Head of caudate nucleus (tissue), 42 donors: ENCODE results near the gene TTLL6.

Experiments used
- DNase-seq, 42 donors: peaks; one replicate each; pipeline versions ENCODE4 v3.0.0 to v3.0.0-alpha.2; 2020 to 2021; ENCODE audit warnings: mixed read lengths in 7 of 42
- intact Hi-C: fragments of 100-400 bp; cut with DNase I; formaldehyde crosslinking; loops from one replicate; pipeline ENCODE4 v1.15.0; 2022

The TTLL6 gene

DNA sequence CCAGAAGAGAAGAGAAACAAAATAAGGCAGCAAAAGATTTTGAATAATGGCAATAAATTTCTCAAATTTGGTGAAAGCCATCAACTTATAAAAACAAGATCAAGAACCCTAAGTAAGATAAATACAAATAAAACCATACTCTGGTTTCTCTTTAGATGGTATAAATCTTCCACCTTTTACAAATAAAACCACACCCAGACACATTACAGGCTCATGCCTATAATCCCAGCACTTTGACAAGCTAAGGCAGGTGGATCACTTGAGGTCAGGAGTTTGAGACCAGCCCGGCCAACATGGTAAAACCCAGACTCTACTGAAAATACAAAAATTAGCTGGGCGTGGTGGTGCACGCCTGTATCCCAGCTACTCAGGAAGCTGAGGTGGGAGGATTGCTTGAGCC lies 43.8 kb downstream of the TTLL6 start:
- intact Hi-C loops: no loop called here
- DNase-seq: no peak

DNA sequence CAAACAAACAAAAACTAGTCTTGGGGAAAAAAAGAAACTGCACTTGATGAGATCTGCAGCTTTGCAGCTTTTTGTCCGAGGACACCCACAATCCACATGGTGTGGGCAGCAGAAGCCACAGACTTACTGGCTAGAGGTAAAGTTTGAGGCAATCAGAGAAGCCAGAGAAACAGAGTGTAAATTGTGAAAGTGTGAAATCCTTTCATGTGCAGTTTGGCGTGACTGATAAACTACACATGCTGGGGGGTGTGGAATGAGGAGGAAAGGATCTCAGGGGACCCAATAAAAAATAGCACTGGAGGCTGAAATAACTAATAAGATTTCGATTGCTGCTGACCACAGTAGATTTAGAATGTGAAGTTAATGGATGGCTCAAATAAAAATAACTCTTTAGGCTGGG lies 46.1 kb downstream of the TTLL6 start:
- intact Hi-C loops: no loop called here
- no peak for DNase-seq

DNA sequence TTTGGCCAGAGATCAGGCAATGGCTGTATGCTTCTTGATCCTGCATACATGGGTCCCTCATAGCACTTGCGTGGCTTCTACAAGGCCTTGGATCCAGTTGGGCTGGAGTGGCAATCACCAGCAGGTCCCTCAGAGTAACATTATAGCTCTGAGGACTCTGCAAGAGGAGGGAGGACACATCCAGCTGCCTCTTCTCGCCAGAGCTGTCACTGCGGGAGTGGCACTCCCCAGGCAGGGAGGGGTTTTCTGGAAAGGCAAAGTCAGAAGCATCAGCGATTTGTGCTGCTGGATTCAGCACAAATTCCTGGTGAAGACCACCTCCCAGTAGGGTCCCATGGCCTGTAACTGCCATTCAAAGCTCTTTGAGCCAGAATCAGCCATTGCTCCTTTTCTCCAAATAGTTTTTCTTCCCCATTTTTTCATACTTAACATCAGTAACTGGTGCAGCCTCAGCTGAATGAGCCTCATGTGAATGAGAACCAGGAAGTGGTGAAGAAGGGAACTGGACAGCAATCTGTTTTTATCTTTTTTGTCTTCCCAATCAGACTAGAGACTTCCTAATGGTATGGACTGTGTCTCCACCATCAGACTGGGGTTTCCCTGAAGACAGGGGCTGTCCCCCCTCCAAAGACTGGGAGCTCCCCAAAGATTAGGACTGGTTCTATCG lies 47.9 kb downstream of the TTLL6 start:
- DNase-seq: no peak
- intact Hi-C loops: no loop called here

DNA sequence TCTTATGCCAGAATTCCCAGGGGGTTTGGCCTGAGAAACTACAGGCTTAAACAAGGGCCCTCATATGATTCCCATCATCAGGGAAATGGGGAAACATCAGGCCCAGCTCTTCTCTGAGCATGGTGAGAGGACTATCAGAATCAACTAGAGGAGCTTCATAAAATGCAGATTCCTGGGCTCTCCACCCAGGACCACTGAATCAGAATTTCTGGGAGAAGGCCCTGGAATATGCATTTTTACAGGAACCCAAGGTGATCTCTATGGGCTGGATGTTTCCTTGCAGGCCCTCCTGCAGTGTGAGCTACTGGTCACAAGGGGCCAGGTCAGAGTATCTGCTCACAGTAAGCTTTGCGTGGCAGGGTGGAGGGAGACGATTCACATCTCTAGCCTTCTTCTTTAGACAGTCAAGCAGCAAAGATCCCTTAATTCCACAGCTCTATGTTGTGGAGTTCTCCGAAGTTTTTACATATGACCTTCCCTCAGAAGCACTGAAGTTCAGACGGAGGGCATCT lies 49.7 kb downstream of the TTLL6 start:
- intact Hi-C loops: no loop called here
- DNase-seq: no peak

DNA sequence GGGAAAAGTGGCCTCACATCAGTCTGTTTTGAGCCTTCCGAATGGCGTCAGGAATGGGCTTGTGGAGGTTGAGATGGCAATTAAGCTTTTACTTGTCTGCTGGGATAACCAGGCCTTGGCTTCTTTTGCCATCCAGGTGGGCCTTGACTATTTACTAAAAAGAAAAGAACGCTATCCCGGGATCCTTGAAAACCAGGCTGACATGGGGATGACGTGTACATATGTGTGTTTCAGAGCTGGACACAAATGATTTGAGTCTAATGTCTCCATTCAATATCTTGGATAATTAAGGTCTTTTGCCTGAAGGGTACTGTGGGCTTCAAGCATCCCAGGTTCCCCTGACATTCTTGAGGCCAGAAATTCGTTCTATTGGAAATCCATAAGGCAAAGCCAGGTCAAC lies 55.9 kb downstream of the TTLL6 start:
- no peak for DNase-seq
- intact Hi-C loops: no loop called here

DNA sequence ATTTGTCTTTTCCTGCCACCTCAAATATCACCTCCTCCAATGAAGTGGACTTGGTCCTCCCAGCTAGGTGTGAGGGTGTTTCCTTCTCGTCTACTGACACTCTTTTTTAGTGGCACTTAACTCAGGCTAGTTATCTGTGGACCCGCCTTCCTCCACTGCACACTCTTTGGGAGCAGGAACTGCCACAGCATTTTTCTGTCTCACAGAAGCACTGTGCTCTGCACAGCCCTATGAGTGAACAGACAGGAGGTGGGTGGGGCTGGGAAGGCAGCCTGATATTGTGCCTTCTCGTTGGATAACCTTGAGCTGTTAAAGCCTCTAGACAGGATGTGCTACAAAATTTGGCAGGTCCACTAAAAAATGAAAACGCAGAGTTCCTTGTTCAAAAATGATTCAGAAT lies 56.6 kb downstream of the TTLL6 start:
- DNase-seq: no peak
- intact Hi-C loops: no loop called here

DNA sequence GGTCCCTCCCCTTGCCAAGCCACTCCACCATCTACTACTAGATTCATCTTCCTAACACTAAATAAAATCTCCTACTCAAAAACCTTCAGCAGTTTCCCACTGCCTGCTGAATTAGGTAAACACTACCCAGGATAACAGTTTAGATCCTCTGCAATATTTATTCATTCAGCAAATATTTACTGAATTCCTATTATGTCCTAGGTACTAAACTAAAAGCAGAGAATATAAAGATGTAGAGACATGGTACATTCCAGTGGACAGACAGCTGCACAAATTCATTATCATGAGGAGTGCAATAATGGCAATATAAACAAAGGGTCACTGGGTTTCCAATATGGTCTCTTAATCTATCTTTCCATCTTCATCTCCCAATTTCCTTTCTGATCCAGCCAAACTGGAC lies 57.7 kb downstream of the TTLL6 start:
- intact Hi-C loops: no loop called here
- DNase-seq: no peak

DNA sequence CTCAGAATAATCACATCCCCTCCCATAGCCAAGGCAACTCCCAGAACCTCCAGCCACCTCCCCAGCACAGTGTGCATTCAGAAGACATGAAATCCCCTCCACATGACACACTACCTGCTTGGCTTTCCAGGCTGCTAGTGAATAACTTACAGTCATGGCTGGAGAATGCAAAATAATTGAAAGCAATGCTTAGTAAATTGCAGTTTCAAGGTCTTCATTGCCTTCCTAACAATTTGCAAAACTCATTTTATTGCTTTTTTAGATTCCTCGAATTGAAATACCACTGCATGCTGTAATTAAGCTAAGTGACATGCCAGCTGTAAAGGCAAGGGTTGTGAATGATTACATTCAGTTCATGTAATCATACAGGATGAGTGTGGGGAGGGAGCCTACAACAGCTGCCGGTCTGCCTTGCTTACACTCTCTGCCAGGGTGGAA lies 59.5 kb downstream of the TTLL6 start:
- intact Hi-C loops: no loop called here
- DNase-seq: no peak

DNA sequence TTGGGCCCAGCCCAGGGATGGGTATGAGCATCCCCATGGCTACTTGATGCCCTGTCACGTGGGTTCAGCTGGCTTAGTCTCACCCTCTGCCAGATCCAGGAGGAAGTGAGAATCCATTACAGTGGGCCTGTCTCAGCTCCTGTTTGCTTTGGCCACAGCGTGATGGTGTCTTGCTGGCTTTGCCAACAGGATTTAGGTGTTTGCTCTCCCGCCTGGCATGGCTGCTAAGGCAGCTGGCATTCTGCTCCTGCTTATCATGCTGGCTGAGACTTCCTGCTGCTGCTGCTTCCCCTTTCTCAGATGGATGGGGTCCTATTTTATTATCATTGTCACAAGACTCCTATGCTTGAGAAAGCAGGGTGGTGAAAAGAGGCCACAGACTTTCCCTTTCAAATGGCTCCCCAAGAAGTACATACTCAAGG lies 60.2 kb downstream of the TTLL6 start:
- intact Hi-C loops: no loop called here
- DNase-seq: no peak

DNA sequence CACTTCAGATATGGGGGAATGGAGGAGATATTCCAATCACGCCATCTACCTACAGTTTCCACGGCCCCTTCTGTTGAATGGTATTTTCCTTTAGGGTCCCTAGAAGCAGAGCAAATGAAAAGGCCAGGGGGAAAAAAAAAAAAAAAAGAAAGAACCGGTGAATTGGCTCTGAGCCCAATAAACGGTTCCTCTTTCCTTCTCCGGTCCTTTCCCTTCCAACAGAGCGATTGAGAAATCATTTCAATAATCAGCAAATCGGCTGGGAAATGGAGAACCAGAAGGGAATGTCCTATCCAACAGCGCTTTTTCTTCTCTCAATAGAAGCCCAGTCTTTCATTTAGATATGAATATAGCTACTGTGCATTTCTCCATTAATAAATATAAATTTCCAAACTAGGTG lies 61.7 kb downstream of the TTLL6 start:
- DNase-seq: no peak
- intact Hi-C loops: no loop called here

DNA sequence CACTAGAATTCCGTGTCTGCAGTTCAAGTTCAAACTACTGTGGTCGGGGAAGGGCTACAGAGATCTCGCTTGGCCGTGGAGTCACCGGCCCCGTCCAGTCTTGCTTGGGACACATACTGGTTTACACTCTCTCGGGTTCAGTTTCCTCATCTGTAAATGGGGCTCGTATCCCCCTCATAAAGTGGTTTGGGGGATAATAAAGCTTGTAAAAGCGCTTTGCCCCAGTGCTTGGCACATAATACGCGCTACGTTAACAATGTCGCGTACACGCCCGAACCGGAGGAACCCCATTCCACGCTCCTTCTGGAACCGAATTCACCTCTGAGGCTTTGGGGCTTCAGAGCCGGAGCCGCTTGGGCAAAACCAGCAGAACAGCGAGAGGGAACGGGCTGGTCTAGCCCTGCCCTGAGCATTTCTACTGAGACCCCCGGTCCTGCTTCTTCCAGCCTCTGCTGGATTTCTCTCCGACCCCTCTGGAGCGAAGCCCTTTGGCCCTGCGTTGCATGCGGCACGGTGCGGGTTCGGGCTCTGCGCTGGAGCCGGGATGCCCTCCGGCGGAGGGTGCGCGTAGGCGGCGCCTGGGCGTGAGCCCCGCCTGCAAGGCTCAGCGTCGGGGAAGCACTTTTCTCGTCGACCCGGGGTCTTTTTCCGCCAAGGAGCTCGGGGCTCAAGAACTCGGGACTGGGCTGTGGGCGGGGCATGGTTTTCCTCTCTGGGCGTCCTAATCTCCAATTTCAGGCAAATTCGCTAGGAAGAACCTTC lies 62.3 kb downstream of the TTLL6 start:
- no peak for DNase-seq
- intact Hi-C loops: no loop called here

DNA sequence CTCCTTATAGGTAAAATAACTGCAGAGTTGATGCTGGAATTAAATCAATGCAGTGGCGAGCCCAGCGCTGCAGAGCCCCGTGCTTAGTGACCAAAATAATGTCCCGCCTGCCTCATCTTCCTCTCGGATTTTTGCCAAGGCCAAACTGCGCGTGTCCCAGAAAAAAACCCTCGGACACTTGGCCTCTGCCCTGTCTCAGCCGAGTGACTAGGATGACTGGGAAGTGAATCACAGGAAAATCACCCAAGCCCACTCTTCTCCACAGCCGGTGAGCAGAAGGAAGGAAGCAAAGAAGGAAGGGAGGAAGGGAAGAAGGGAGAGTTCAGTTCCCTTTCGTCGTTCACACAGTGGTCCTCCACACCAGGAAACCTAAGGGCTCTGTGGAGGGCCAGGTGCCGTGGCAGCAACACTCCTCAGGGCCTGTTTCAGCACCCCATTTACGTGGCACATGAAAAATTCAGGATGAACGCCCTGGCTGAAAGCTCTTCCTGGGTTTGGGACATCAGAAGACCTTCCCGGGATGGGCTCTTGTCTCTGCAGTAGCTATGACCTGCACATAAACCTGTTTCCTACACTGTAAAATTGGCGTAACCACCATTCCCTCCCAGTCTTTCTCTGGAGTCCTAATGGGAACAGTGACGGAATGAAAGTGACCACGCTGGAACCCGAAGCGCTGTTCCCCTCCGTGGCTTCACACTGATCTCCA lies 63.1 kb downstream of the TTLL6 start:
- DNase-seq: no peak
- intact Hi-C loops: no loop called here

DNA sequence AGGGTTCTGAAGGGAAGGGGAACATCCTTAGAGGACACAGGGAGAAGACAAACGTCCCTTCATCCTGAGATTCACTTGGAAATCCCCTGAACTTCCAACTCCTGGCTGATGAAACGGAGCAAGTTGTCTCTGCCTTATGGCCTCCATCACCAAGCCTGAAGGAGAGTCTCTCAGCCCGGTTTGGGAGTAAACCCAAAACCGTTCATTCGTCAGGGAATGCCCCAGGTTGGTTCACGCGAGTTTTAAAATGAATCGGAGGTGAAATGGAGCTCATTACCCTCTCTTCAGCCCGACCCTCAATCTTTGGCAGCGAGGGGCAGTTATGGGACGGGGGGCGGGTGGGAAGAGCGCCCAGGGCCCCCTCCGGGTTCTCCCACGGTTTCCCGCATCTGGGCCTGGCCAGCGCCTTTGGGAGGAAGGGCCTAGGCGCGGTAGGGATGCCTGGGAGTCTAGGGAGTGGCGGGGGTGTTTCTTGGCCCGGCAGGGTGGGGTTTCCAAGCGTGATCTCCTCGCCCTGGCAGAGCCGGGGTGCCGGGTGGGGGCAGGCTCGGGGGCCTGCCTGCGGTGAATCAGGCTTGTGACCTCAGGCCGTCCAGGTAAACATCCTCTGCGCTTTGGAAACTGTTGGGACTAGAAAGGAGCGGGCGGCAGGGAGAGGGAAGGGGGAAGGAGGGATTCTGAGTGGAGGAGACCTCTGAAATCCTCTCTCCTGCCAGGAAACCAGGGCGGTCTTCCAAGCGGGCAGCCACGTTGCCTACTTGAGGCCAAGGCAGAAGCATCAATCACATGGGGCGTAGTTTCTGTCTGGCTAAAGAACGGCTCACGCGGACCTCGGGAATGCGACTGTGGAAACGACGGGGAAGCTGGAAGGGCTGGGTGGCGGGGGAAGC lies 64.4 kb downstream of the TTLL6 start:
- intact Hi-C loops: no loop called here
- DNase-seq: no peak

DNA sequence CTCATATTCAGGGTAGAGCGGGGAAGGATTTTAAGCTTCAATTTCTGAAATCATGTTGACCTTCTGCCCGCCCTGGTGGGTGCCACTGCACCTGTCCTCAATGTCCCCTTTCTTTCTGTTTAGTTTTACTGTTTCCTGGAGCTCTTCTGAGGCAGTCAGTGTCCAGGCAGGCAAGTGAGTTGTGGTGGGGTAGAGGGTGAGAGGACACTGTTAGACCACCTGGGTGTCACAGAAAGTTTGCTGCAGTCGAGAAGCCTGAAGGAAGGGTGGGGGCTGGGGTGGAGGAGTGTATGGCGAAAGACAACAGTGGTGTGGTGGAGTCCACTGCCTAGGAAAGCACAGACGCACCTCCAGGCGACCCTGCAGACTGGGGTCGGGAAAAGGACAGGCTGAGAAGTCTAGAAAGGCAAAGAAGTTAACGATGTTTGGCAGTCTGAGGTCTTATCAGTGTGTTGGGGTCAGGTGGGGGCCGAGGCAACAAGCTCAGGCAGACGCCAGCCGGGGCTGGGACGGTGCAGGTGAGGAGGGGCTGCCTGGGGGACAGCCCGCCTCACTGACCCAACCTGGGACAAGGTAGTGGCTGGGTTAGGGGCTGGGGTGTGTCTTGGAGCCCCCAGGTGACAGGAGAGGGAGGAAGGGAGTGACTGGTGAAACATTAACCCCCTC lies 65.2 kb downstream of the TTLL6 start:
- DNase-seq: no peak
- intact Hi-C loops: no loop called here

DNA sequence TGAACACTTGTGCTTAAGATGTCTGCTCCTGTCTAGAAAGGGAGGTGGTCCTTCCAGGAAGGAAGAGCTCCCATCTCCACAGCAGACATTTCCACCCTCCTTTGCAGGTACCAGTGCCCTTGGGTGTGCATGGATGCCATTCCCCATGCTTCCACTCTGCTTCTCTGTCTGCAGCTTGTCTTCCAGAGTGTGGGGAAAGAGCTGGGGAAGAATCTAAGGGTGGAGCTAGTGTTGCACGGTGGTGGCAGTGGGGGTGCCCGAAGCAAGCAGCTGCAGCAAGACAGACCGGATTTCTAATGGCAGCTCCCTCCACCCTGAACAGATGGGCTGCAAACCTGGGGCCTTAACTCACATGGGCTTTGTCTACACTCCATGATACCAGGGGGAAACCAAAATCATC lies 65.9 kb downstream of the TTLL6 start:
- intact Hi-C loops: no loop called here
- no peak for DNase-seq

DNA sequence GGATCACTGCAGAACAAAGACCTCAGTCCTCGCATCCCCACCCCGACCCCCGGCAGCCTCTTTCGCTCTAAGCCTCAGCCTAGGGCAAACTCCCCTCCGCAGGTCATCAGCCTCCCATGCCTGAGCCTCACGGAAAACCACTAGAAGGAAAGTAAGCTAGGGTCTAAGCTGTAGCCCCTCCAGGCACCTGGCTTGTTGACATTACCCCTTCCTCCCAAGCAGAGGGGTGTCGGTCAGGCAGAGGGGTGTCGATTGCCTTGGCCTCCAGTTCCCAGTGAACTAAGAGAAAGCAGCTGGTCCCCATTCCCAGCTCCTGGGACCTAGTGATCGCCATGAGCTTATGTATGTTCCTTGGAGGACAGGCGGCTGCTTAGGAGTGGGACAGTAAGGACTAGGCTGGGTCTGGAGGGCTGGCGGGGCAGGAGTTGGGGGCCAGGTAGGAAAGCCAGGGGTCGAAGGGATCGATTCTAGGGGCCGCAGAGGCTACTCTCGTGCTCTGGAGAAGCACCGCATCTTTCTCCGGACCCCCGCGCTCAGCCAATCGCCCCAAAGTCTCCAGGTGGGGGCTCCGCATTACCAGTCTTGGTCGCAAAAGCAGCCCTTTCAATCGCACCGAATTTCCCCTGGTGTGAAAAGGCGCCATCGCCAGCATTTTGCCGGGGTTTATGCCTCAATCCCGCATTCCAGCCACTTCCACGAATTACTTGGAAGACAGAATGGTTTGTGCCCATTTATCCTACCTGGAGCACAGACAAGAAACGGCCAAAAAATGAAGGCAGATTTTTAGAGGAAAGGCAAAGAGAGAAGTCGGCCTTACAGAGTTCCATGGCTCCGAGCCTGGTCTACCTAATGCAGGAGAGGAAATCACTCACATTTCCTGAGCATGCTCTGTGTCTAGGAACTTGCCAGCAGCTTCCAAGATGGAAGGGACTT lies 67.1 kb downstream of the TTLL6 start:
- intact Hi-C loops: loop anchor here (10.0 kb wide), 1 partner anchor 245 kb away; the partner anchor contains the start of gene IGF2BP1
- no peak for DNase-seq
